Testis (tissue), 2 donors: ENCODE measurements around the gene BSPH1.

Experiments used
- CTCF ChIP-seq, 3 experiments: fragments of 450-650 bp in 2 of 3; fragments of 200-600 bp in 1 of 3; sonication (generic) in 1 of 3; IDR thresholded peaks; one replicate each; pipeline ENCODE4 v1.5.1; 2016 to 2019; ENCODE audit warnings: antibody characterized with exemption in 3 of 3, mild to moderate bottlenecking in 2 of 3, moderate library complexity in 1 of 3
- POLR2A ChIP-seq: fragments of 450-650 bp; IDR thresholded peaks from one replicate; pipeline ENCODE4 v1.6.1; 2017; ENCODE audit warnings: antibody characterized with exemption, mild to moderate bottlenecking, moderate library complexity

GRCh38 chr19:48010932-48011758, 19.2 kb upstream of the BSPH1 start:
- TF ChIP-seq CTCF (IDR thresholded peaks at IDR 0.05) (no peak), POLR2A (no peak)
